SK-N-SH (cell line): ENCODE data around the gene EAF1. TPM values are rescaled to one million over a fixed set of nuclear protein-coding genes. Genes with fewer than 3 reads are reported as not detected.

Experiments
- CTCF ChIA-PET: fragments of 300-600, 350-600 bp; formaldehyde crosslinking; extraction: SDS; loops from one replicate; lab custom pipeline; 2021; lab: Yijun Ruan, JAX
- POLR2A ChIA-PET: fragments of 350-600 bp; sonication (Branson Sonifier 250); formaldehyde crosslinking; extraction: SDS; loops from one replicate; lab custom pipeline; 2020; ENCODE audit warnings: antibody characterized with exemption, inconsistent platforms; lab: Yijun Ruan, JAX
- DNase-seq: peaks from one replicate; pipeline ENCODE4 v3.0.0; 2012
- H2AFZ ChIP-seq: fragments of 200-600 bp; sonication (generic); 2 replicates; pipeline ENCODE4 v1.8.1; 2016; ENCODE audit warnings: antibody characterized with exemption, mild to moderate bottlenecking, low read depth
- H3F3A ChIP-seq: fragments of 200-600 bp; sonication (generic); replicated peaks from 2 replicates; pipeline ENCODE3; 2016; ENCODE audit warnings: antibody characterized with exemption, mild to moderate bottlenecking; ENCODE audit not compliant: insufficient read depth
- H3K27ac ChIP-seq, 2 experiments: fragments of 200-500 bp in 1 of 2; fragments of 200-600 bp in 1 of 2; sonication (Bioruptor generic) in 1 of 2; sonication (generic), shearing (Covaris generic) in 1 of 2; 2 replicates each; pipeline versions ENCODE4 v1.5.1 to v1.6.1; 2014 to 2016; ENCODE audit warnings: low read depth in 2 of 2, inconsistent platforms in 1 of 2, low read length in 1 of 2, mild to moderate bottlenecking in 1 of 2, mixed read lengths in 1 of 2
- H3K27me3 ChIP-seq: fragments of 200-600 bp; sonication (generic), shearing (Covaris generic); 2 replicates; pipeline ENCODE4 v1.6.1; 2016; ENCODE audit warnings: mixed run types; ENCODE audit not compliant: insufficient read depth
- H3K36me3 ChIP-seq, 2 experiments: fragments of 200-500 bp in 1 of 2; fragments of 200-600 bp in 1 of 2; sonication (Bioruptor generic) in 1 of 2; sonication (generic) in 1 of 2; replicated peaks in 1 of 2; 2 replicates each; pipeline versions ENCODE3 to v1.5.1; 2014 to 2016; ENCODE audit warnings: low read length in 1 of 2, mild to moderate bottlenecking in 1 of 2; ENCODE audit not compliant: insufficient read depth in 2 of 2, control insufficient read depth in 1 of 2
- H3K4me1 ChIP-seq, 2 experiments: fragments of 200-500 bp in 1 of 2; fragments of 200-600 bp in 1 of 2; sonication (Bioruptor generic) in 1 of 2; sonication (generic), shearing (Covaris generic) in 1 of 2; 2 replicates each; pipeline versions ENCODE4 v1.5.1 to v1.6.1; 2014 to 2016; ENCODE audit warnings: low read depth in 1 of 2, low read length in 1 of 2, mixed run types in 1 of 2; ENCODE audit not compliant: insufficient read depth in 2 of 2, control insufficient read depth in 1 of 2
- H3K4me2 ChIP-seq: fragments of 200-600 bp; sonication (generic), shearing (Covaris generic); 2 replicates; pipeline ENCODE4 v1.6.1; 2017; ENCODE audit warnings: mixed run types
- H3K4me3 ChIP-seq, 2 experiments: fragments of 200-500 bp in 1 of 2; fragments of 200-600 bp in 1 of 2; sonication (Bioruptor generic) in 1 of 2; sonication (generic), shearing (Covaris generic) in 1 of 2; 2 replicates each; pipeline versions ENCODE4 v1.5.1 to v1.8.1; 2014 to 2016; ENCODE audit warnings: low read depth in 2 of 2, inconsistent platforms in 1 of 2, low read length in 1 of 2, mild to moderate bottlenecking in 1 of 2, mixed read lengths in 1 of 2, moderate library complexity in 1 of 2
- H3K79me2 ChIP-seq: fragments of 200-600 bp; sonication (generic); 2 replicates; pipeline ENCODE4 v1.8.1; 2017; ENCODE audit warnings: mild to moderate bottlenecking; ENCODE audit not compliant: insufficient read depth
- H3K9ac ChIP-seq: fragments of 200-600 bp; sonication (generic); 2 replicates; pipeline ENCODE4 v1.6.1; 2017; ENCODE audit warnings: mixed run types
- H3K9me2 ChIP-seq: fragments of 200-600 bp; sonication (generic); 2 replicates; pipeline ENCODE4 v1.6.1; 2017; ENCODE audit warnings: mixed run types
- H3K9me3 ChIP-seq: fragments of 200-600 bp; sonication (generic); 2 replicates; pipeline ENCODE4 v1.6.1; 2017; ENCODE audit warnings: mixed run types, mild to moderate bottlenecking, moderate library complexity
- H4K20me1 ChIP-seq: fragments of 200-600 bp; sonication (generic); 2 replicates; pipeline ENCODE4 v1.6.1; 2017; ENCODE audit warnings: mild to moderate bottlenecking, mixed run types; ENCODE audit not compliant: insufficient read depth
- ELF1 ChIP-seq: IDR thresholded peaks from 2 replicates; pipeline ENCODE4 v1.4.0; 2012
- EP300 ChIP-seq, 2 experiments: IDR thresholded peaks; 2 replicates each; pipeline versions ENCODE4 v1.4.0 to v1.6.1; 2012; ENCODE audit warnings: borderline replicate concordance in 1 of 2, low read depth in 1 of 2, low read length in 1 of 2
- EZH2phosphoT487 ChIP-seq: fragments of 200-600 bp; sonication (generic); IDR thresholded peaks from 2 replicates; pipeline ENCODE4 v1.6.1; 2017; ENCODE audit warnings: low read depth, mixed run types, mild to moderate bottlenecking, antibody characterized with exemption, moderate library complexity, borderline replicate concordance
- IRF3 ChIP-seq: fragments of 150-350 bp; IDR thresholded peaks from 2 replicates; pipeline ENCODE4 v1.6.1; 2016; ENCODE audit warnings: mild to moderate bottlenecking, low read depth, low read length
- MEF2A ChIP-seq: IDR thresholded peaks from 2 replicates; pipeline ENCODE4 v1.4.0; 2012; ENCODE audit warnings: low read depth, borderline replicate concordance
- MXI1 ChIP-seq: IDR thresholded peaks from 2 replicates; pipeline ENCODE4 v1.6.1; 2012; ENCODE audit warnings: mild to moderate bottlenecking, low read depth, low read length, improper control_type of control experiment
- NFIC ChIP-seq: IDR thresholded peaks from 2 replicates; pipeline ENCODE4 v1.4.0; 2012; ENCODE audit warnings: borderline replicate concordance
- RXRA ChIP-seq: IDR thresholded peaks from 2 replicates; pipeline ENCODE4 v1.4.0; 2012; ENCODE audit warnings: low read depth, mild to moderate bottlenecking, borderline replicate concordance
- SIN3A ChIP-seq: IDR thresholded peaks from 2 replicates; pipeline ENCODE4 v1.6.1; 2012; ENCODE audit warnings: low read depth, mild to moderate bottlenecking, low read length, moderate library complexity, borderline replicate concordance
- SMC3 ChIP-seq: IDR thresholded peaks from 2 replicates; pipeline ENCODE4 v1.6.1; 2012; ENCODE audit warnings: low read depth, low read length, improper control_type of control experiment
- TAF1 ChIP-seq: IDR thresholded peaks from 2 replicates; pipeline ENCODE4 v1.6.1; 2012; ENCODE audit warnings: low read depth, mild to moderate bottlenecking, low read length, moderate library complexity, borderline replicate concordance
- TCF12 ChIP-seq: IDR thresholded peaks from 2 replicates; pipeline ENCODE4 v1.4.0; 2012
- TEAD4 ChIP-seq: IDR thresholded peaks from 2 replicates; pipeline ENCODE4 v1.4.0; 2012; ENCODE audit warnings: mild to moderate bottlenecking, borderline replicate concordance; ENCODE audit not compliant: insufficient read depth
- USF1 ChIP-seq: IDR thresholded peaks from 2 replicates; pipeline ENCODE4 v1.4.0; 2012; ENCODE audit warnings: low read depth, borderline replicate concordance
- WGBS: methylation state at CpG from one replicate; pipeline ENCODE4 v1.1.6; 2017; ENCODE audit warnings: low lambda C conversion rate; 5-methylcytosine and 5-hydroxymethylcytosine counted together
- polyA plus RNA-seq, 3 experiments: library from polyadenylated mRNA; depleted of rRNA; stranded (reverse); fragments of >200 nt; gene quantifications; 2 replicates each; pipeline ENCODE4 v1.2.3, GENCODE V29; 2012
- TF ChIP-seq, protein P1 (sequence below): fragments of 200-600 bp; sonication (generic); IDR thresholded peaks from 2 replicates; pipeline ENCODE4 v1.6.1; 2017; ENCODE audit warnings: antibody characterized with exemption, mild to moderate bottlenecking, moderate library complexity
- TF ChIP-seq, protein P2 (sequence below): IDR thresholded peaks from 2 replicates; pipeline ENCODE4 v1.4.0; 2012; ENCODE audit warnings: low read depth, borderline replicate concordance

Gene EAF1
- polyA plus RNA-seq, 1 of the 3 experiments (the other 2 are of a cell fraction), result 10.0 TPM

- Histone ChIP-seq H3K27ac (no peak overlapping the region), H3K4me3 (no peak overlapping the region), H3K9me2 (no peaks in the 10 kb centered on the region), H3K9ac (no peak overlapping the region), H3K9me3 (no peaks in the 10 kb centered on the region), H3K79me2 (no peaks in the 10 kb centered on the region), H3K4me2 (no peak overlapping the region), H3F3A (no peaks in the 10 kb centered on the region), H3K27me3 (no peaks in the 10 kb centered on the region), H2AFZ (no peak overlapping the region), H3K36me3 (peaks cover 0 to 2% of the 10 kb centered on the region in 2 experiments), H3K4me1 (no peaks in the 10 kb centered on the region; a peak in 1 of 4 replicates), H4K20me1 (no peaks in the 10 kb centered on the region)
- no peak for TF ChIP-seq MEF2A
- TF ChIP-seq IRF3, result no peak
- no peak for TF ChIP-seq TCF12
- no peak for TF ChIP-seq ELF1
- no peak for TF ChIP-seq RXRA
- no peak for TF ChIP-seq TAF1
- no peak for TF ChIP-seq EZH2phosphoT487
- TF ChIP-seq SMC3, result no peak
- no peak for TF ChIP-seq TEAD4
- TF ChIP-seq EP300 (IDR thresholded peaks at IDR 0.05; ENCODE audit: borderline replicate concordance in 1 of 2, low read depth in 1 of 2, low read length in 1 of 2), result no peak
- TF ChIP-seq, protein P1, sequence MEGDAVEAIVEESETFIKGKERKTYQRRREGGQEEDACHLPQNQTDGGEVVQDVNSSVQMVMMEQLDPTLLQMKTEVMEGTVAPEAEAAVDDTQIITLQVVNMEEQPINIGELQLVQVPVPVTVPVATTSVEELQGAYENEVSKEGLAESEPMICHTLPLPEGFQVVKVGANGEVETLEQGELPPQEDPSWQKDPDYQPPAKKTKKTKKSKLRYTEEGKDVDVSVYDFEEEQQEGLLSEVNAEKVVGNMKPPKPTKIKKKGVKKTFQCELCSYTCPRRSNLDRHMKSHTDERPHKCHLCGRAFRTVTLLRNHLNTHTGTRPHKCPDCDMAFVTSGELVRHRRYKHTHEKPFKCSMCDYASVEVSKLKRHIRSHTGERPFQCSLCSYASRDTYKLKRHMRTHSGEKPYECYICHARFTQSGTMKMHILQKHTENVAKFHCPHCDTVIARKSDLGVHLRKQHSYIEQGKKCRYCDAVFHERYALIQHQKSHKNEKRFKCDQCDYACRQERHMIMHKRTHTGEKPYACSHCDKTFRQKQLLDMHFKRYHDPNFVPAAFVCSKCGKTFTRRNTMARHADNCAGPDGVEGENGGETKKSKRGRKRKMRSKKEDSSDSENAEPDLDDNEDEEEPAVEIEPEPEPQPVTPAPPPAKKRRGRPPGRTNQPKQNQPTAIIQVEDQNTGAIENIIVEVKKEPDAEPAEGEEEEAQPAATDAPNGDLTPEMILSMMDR, result no peak
- TF ChIP-seq MXI1, result no peak
- no peak for TF ChIP-seq SIN3A
- TF ChIP-seq USF1, result no peak
- TF ChIP-seq, protein P2, sequence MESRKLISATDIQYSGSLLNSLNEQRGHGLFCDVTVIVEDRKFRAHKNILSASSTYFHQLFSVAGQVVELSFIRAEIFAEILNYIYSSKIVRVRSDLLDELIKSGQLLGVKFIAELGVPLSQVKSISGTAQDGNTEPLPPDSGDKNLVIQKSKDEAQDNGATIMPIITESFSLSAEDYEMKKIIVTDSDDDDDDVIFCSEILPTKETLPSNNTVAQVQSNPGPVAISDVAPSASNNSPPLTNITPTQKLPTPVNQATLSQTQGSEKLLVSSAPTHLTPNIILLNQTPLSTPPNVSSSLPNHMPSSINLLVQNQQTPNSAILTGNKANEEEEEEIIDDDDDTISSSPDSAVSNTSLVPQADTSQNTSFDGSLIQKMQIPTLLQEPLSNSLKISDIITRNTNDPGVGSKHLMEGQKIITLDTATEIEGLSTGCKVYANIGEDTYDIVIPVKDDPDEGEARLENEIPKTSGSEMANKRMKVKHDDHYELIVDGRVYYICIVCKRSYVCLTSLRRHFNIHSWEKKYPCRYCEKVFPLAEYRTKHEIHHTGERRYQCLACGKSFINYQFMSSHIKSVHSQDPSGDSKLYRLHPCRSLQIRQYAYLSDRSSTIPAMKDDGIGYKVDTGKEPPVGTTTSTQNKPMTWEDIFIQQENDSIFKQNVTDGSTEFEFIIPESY, result no peak
- no peak for TF ChIP-seq NFIC
- ChIA-PET POLR2A (no interaction called here), CTCF (interaction anchor here (0.9 kb wide), 1 partner anchor 19 kb away, joined by 4 read pairs; no protein-coding TSS in a partner anchor)
- no peak for DNase-seq
- WGBS, result 60% methylated on average over 5 of the region's 5 CpGs
Measured at GRCh38 chr3:15452961-15453360, 25.6 kb downstream of the EAF1 start.
